AG20443 (cell line): ENCODE data around the gene ODC1.

Source experiments
- DNase-seq: peaks from one replicate; pipeline ENCODE4 v3.0.0; 2012; ENCODE audit warnings: low spot score, mixed read lengths

ODC1 gene

GRCh38 chr2:10433947-10434885 is 13.9 kb downstream of the ODC1 start:
- no peak for DNase-seq

DNA sequence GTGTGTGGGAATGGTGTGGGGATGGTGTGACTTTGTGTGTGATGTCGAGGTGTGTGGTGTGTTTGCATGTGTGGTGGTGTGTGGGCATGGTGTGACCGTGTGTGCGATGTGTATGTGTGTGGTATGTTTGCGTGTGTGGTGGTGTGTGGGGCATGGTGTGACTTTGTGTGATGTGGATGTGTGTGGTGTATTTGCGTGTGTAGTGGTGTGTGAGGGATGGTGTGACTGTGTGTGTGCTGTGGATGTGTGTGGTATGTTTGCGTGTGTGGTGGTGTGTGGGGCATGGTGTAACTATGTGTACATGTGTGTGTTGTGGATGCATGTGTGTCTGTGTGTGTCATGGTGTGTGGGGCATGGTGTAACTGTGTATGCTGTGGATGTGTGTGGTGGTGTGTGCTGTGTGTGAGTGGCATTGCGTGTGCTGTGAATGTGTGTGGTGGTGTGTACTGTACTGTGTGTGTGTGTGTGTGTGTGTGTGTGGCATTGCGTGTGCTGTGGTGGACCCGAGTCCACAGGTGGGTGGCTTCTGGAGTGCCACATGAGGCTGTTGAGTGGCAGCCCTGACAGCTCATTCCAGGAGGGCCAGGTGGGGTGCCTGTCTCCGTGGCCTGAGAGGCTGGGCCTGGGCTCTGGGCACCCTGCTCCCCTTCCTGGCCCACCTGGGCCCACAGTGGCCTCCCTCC is 14.7 kb downstream of the ODC1 start:
- no peak for DNase-seq

GRCh38 chr2:10432311-10433181 is 15.6 kb downstream of the ODC1 start:
- no peak for DNase-seq

DNA sequence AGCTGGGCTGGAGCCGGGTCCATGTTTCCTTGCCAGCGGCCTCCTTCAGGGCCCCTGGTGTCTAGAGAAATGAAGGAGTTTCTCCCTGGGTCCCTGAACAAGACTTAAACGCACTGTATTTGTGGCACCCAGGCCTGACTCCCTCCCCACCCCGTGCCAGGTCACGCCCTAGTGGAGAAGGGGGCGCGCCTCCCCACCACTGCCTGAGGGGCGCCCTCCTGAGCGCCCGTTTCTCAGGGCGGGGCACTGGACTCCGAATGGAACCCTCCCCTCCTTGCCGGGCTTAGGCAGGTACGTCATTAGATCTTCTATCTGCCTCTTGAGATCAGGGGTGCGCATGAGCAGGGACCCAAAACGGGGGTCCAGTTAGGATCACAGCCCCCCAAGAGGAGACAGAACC is 16.3 kb downstream of the ODC1 start:
- DNase-seq: no peak

DNA sequence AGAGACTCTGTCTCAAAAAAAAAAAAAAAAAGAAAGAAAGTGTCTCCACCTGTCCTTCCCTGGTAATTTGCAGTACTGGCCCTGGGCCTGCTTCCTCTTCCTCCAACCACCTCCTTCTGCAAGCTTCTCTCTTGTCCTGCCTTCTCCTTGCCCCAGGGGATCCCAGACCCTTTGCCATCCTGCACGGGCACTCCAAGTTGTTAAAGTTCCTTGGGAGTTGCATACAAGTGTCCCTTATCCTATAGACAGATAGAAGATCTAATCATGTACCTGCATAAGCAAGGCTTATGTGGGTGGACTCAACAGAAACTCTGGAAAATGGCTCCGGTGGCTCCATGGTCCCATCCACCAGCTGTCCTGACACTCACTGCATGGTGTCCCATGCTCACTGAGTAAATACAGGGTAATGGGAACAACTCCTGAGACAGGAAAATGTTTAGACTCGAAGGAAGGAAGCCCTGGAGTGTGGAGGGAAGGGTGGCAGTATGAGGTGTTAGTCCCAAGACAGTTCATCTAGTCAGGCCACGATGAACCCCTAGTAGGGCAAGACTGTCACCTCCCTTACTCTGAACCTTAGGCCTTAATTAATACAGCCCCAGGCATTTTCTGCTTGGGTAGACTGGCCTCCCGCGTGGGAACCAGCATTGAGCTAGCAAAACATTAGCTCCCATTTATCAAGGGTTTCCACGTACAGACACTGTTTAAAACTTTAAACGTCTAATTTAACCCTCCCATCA is 17.1 kb downstream of the ODC1 start:
- DNase-seq: no peak

GRCh38 chr2:10428924-10429323 is 19.2 kb downstream of the ODC1 start:
- no peak for DNase-seq

DNA sequence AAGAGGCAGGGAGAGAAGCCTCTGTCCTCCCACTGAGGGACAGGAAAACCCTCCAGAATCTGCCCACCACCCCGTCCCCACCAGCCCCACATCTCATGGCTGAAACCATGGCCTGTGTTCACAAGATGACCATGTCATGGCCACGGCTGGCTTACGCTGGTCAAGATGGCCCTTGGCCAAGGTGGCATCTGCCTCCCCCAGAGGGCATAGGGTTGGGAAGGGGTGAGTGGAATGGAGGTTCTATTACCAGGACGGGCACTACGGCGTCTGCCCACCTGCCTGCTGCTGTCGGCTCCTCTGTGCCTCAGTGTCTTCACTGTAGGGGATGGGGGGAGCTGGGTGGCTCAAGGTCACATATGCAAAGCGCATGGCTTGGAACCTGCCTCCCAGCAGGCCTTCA is 19.8 kb downstream of the ODC1 start:
- DNase-seq: no peak

- no peak for DNase-seq
These were observed 20.5 kb downstream of the ODC1 start for GRCh38 chr2:10427618-10427949.

DNA sequence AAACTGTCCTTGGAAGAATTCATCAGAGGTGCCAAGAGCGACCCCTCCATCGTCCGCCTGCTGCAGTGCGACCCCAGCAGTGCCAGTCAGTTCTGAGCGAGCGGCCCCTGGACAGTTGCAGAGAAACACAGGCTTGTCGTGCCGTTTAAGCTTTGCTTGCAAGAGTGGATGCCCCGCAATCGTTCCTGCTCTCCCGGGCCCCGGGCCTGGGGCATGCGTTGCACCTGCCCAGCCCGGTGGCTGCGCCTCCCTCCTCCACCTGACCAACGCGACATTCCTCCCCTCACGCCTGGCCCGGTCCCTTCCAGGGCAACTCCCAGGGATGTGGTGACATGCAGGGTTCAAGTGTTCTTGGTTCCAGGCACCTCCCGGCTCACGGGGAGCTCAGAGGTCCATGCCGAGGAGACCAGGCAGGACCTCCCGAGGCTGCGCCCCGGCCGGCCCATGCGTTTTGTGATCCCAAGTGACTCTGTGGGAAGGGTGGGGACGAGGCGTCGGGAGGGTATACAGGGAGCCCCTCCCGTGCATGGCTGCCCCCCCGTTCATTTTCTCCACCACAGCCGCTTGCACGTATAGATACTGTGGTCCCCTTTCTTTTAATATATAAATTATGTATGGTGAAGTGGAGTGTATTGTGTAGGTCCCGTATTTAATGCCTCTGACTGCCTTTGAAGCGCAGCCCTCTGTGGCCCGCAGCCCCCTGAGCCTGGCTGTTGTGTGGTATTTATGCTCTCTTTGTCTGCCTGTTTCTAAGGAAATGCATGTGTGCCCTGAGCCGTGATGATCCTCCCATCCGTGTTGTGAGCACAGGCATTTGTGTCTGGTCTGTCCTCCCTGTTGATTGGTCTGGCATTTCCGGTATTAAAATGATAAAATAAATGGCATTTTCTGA is 21.2 kb downstream of the ODC1 start:
- DNase-seq: no peak

DNA sequence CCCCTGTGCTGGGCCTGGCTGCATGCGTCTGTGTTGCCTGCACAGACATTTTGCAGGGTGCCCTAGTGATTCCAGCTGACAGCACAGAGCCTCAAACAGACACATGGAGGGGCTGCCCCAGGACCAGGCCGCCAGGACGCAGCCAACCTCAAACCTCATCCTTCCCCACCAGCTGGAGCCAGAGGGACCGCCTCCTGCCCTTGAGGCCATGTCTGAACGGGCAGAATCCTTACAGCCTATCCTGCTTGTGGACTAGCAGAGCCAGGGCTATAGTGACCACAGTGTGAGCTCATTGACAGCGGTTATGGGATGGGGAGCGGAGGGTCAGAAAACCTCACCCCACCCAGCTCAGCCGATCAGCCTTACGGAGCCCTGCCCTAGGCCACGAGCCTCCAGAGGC is 22.4 kb downstream of the ODC1 start:
- DNase-seq: no peak

DNA sequence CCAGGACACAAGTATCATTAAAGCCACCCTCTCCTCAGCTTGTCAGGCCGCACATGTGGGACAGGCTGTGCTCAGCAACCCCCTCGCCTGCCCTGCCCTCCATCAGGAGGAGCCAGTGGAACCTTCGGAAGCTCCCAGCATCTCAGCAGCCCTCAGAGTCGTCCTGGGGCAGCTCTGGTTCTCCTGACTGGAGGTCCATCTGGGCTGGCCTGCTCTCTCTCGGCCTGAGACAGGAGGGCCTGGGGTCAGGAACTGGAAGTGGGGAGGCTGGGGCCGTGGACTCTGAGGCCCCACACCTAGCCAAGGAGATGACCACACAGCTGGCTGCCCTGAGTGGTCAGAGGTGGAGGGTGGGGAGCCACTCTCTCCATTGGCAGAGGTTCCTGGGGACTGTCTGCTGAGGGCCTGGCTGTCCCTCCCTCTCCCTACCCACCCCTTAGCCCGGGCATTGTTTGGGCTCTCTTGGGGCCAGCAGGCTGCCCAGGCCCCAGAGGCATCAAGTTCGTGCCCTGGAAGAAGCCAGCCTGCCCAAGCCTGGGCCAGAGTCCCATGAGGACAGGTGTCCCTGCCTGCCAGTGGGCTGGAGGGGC is 23.1 kb downstream of the ODC1 start:
- no peak for DNase-seq

DNA sequence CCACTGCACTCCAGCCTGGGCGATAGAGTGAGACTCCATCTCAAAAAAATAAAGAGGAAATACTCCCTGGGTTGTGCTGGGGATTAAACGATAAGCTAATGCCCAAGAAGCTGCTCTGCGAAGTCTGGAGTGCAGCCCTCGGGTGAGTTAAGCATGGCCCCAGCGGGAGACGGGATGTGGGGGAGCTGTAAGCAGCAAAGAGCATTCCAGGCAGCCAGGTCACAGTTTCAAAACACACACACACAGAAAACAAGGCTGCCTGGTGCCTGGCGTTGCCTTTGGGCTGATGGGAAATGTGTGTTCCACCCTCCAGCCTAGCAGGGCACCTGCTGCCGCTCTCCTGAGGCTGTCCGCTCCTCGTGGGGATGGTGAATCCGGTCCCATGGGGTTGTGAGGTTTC is 24.1 kb downstream of the ODC1 start:
- peak; percentile 75 for DNase-seq

GRCh38 chr2:10423400-10423774 is 24.7 kb downstream of the ODC1 start:
- DNase-seq: no peak

DNA sequence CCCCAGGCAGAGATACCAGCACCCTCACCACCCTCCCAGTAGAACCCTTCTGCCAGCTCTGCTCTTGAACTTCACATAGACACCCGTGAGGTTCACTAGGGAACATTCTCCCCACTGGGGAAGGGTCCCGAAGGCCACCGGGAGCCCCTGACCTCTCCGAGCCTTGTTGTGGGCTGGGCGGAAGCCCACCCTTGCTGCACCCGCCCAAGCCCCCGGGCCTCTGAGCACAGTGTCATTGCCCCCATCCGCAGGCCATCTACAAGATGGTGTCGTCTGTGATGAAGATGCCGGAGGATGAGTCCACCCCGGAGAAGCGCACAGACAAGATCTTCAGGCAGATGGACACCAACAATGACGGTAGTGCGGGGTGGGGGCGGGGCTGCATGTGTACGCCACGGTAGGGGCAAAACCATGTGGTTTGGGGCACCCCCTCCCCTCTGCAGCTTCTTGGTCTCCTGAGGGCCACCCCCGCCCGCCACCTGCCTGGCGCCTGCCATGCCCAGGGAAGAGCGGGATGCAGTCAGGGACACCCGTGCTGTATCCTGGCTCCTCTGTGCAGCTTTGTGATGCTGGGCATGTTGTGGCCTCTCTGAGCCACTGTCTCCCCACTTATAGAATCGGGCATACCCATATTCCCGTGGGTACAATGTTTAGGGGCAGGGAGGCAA is 25.3 kb downstream of the ODC1 start:
- no peak for DNase-seq

DNA sequence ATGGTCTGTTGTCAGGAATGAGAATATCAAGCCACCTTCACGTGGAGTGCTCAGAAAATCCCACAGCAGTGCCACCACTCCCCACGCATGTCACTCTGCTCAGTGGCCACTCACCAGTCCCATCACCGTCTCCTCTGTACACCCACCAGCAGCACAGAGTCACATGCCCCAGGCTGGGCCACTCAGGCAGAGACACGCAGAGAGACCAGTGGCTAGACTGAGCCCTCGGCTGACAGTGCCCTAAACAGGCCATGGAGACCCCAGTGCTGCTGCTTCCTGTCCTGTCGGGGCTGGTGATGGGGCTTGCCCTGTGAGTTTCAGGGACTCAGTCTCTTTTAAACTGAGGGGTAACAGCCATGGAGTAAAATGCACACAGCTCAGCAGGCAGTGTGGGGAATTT is 25.9 kb downstream of the ODC1 start:
- no peak for DNase-seq

DNA sequence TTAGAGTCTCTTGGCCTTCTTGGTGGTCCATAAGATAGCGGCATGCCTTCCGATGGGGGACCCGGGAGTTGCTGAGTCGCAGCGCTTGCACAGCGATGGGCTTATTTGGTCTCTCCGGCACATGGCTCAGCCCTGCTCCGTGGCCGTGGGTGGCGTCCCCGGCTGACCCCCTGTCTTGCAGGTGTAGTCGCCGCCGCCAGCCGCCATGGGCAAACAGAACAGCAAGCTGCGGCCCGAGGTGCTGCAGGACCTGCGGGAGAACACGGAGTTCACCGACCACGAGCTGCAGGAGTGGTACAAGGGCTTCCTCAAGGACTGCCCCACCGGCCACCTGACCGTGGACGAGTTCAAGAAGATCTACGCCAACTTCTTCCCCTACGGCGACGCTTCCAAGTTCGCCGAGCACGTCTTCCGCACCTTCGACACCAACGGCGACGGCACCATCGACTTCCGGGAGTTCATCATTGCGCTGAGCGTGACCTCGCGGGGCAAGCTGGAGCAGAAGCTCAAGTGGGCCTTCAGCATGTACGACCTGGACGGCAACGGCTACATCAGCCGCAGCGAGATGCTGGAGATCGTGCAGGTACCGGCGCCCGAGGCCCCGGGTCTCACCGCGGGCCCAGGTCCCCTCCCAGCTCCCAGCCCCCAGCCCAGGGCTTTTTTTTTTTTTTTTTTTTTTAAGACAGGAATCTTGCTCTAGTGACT is 28.4 kb downstream of the ODC1 start:
- DNase-seq: no peak

GRCh38 chr2:10417551-10418335 is 30.4 kb downstream of the ODC1 start:
- DNase-seq: no peak

DNA sequence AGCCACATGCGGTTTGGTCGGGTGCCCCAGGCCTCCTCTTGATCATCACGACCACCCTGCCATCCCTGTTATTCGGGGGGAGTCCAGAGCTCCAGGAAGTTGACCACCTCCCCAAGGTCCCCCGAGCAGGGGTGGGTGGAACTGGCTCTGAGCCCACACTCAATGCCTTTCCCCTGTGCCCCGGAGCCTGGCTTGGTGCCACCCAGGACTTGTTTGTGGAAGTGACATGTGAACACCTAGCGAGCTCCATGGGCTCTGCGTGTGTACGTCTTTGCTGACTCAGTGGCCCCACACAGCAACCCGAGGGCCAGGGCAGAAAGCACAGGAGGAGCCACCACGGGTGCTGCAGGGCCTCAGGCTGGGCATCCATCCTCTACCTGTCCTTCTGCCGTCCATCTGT is 32.5 kb downstream of the ODC1 start:
- no peak for DNase-seq

GRCh38 chr2:10415048-10415447 is 33.1 kb downstream of the ODC1 start:
- no peak for DNase-seq
